Measurements from ENCODE around the gene PSMG1.
A peak's percentile ranks its signal among the peaks of the same experiment; 100 is the strongest.

PSMG1 gene

DNA sequence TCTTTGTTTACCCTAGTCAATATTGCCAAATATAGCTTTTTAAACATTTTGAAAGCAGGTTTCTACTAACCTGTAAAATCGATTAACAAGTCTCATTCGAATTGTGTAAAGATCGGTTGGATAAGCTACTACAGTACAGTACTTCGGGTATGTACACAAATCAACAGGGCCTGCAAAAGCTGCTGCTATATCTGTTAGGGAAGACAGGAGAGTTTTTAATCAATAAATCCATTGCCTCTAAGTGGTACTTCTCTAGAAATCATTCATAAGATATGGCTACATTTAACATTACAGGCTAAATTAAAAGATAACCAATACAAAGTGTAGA, 34.8 kb upstream of the PSMG1 start:
- TF ChIP-seq, protein P1, sequence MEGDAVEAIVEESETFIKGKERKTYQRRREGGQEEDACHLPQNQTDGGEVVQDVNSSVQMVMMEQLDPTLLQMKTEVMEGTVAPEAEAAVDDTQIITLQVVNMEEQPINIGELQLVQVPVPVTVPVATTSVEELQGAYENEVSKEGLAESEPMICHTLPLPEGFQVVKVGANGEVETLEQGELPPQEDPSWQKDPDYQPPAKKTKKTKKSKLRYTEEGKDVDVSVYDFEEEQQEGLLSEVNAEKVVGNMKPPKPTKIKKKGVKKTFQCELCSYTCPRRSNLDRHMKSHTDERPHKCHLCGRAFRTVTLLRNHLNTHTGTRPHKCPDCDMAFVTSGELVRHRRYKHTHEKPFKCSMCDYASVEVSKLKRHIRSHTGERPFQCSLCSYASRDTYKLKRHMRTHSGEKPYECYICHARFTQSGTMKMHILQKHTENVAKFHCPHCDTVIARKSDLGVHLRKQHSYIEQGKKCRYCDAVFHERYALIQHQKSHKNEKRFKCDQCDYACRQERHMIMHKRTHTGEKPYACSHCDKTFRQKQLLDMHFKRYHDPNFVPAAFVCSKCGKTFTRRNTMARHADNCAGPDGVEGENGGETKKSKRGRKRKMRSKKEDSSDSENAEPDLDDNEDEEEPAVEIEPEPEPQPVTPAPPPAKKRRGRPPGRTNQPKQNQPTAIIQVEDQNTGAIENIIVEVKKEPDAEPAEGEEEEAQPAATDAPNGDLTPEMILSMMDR (IDR thresholded peaks at IDR 0.05; ENCODE audit: borderline replicate concordance, insufficient read depth, low read depth, low read length): no peak

DNA sequence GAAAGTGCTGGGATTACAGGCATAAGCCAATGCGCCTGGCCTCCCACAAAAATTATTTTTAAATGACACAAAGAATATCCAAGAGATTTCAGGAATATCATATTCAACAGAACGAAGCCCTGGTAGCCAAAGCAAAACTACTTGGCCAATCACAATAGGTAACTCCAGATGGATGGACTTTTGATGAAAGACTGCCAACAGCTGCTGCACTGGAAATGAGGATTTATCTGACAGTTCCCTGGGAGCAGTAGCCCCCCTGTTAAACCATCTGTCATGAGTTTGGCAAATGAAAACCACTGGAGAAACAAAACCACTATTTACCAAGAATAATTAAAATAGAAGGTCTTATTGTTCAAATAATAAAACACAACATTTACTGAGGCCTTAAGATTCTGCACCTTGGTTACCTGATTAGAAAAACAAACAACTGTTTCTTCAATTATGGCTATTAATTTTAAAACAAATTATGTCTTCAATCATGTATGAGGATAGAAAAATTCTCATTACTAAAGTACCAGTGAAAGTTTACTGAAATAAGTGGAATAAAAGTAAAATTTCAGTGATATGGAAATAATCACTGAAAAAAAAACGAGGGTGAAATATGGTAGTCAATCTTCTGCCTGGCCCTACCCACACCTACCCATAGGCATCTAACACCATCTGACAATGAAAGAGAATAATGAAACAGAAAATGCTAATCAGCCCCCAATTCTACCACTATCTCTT, 34.3 kb upstream of the PSMG1 start:
- H3K4me3 ChIP-seq (ENCODE audit: low read depth, low read length): no peak overlapping the region
- TF ChIP-seq, protein P1 (IDR thresholded peaks at IDR 0.05; ENCODE audit: borderline replicate concordance, insufficient read depth, low read depth, low read length): no peak

More for the DNA sequence above, 34.8 kb upstream of the PSMG1 start:
- H3K4me3 ChIP-seq (ENCODE audit: low read depth, low read length): no peak overlapping the region

DNA sequence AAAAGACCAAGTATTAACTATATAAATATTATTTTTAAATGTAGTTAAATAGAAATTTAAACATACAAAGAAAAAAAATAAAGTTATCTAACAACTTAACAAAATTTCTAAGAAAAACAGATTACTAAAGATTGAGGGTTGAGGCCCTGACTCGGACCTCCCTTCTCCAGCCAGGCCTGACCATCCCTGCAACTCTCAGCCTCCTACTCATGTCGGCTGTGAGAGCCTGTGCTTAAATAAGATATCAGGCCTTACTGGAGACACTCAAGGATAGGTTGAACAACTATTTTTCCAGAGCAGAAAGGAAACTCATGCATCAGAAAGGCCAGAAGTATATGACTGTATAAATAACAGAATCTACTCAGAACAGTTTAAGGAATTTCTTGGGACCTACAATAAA, 33.0 kb upstream of the PSMG1 start:
- TF ChIP-seq, protein P1 (IDR thresholded peaks at IDR 0.05; ENCODE audit: borderline replicate concordance, insufficient read depth, low read depth, low read length): no peak
- no peak overlapping the region for H3K4me3 ChIP-seq (ENCODE audit: low read depth, low read length)

DNA sequence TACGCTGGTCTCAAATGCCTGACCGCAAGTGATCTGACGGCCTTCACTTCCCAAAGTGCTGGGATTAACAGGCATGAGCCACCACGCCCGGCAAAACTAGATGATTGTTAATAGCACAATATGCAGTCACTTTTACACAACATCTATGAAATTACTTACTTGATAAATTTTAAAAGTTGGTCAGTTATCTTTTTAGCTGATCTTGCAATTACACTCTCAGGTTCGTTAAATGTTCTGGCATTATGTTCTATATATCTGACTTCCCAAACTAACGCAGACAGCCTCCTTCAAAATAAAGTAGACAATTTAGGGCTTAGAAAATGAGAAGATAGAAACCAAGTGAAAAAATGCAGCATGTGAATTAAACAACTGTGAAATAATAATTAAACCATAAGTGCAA, 31.8 kb upstream of the PSMG1 start:
- TF ChIP-seq, protein P1 (IDR thresholded peaks at IDR 0.05; ENCODE audit: borderline replicate concordance, insufficient read depth, low read depth, low read length): no peak
- H3K4me3 ChIP-seq (ENCODE audit: low read depth, low read length): no peak overlapping the region

DNA sequence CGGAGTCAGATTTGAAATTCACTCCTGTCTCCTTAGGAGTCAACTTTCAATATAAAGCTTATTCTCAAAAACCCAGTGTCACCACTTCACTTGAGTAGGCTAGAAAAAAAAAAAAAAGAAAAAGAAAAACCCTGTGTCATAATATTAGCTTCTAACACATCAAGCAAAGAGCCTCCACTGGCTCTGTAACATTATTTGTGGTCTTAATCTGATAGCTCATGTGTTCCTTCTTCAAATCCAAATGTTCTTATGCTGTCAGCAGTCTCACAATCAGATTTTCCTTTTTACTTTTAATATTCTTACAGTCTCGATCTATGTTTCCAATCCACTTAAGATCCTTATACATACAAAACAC, 26.1 kb upstream of the PSMG1 start:
- TF ChIP-seq, protein P1 (IDR thresholded peaks at IDR 0.05; ENCODE audit: borderline replicate concordance, insufficient read depth, low read depth, low read length): no peak
- no peak overlapping the region for H3K4me3 ChIP-seq (ENCODE audit: low read depth, low read length)

DNA sequence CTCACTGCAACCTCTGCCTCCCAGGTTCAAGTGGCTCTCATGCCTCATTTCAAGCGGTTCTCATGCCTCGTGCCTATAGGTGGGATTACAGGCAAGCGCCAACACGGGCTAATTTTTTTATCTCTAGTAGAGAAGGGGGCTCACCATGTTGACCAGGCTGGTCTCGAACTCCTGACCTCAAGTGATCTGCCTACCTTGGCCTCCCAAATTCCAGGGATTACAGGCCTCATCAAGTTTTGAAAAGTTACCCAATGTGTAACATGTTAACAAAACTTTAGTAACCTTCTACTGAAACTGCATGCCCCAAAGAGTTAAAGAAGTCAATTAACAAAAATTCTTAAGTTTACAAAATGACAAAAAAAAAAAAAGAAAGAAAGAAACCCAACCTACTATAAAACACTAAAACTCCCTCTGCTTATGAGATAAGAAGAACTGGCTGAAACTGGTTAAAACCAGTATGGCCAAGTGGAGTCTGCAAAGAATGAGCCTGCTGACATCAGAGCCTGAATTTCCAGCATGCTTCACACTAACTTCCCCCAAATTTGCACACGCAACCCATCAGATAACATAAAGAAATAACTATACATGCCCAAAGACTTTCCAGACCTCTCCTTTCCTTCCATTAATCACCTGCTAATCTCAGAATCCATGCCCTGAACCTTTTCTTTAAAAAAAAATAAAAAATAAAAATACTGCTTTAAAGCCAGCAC, 25.5 kb upstream of the PSMG1 start:
- no peak overlapping the region for H3K4me3 ChIP-seq (ENCODE audit: low read depth, low read length)
- TF ChIP-seq, protein P1 (IDR thresholded peaks at IDR 0.05; ENCODE audit: borderline replicate concordance, insufficient read depth, low read depth, low read length): no peak

DNA sequence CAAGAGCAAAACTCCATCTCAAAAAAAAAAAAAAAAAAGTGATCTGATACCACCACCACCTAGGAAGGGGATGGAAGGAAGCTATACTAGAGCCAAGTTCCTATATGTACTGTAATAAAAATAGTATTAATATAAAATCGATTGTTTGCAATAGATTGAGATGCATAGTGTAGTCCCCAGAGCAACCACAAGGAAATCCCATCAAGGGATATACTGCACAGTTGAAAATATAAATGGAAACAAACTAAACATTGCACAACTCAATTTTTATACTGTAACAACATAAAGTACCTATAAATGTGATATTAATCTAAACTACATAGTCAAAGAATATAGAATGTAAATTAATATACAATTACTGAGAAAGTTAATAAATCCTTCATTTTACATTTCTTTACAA, 20.9 kb upstream of the PSMG1 start:
- no peak overlapping the region for H3K4me3 ChIP-seq (ENCODE audit: low read depth, low read length)
- TF ChIP-seq, protein P1 (IDR thresholded peaks at IDR 0.05; ENCODE audit: borderline replicate concordance, insufficient read depth, low read depth, low read length): 0 out of 2 replicates have a peak, but pooled peaks have one; percentile 1

Measured in GM12875 (cell line).